Liver (tissue), 3 donors: ENCODE results near the gene FRMPD4.

ENCODE experiments used
- CTCF ChIP-seq: fragments of 150-350 bp; IDR thresholded peaks from 2 replicates; pipeline ENCODE4 v1.5.1; 2017; ENCODE audit warnings: improper control_type of control experiment, low read depth, low read length; ENCODE audit not compliant: missing input control
- SP1 ChIP-seq: IDR thresholded peaks from 2 replicates; pipeline ENCODE4 v1.6.1; 2018; ENCODE audit warnings: antibody characterized with exemption, mild to moderate bottlenecking
- TAF1 ChIP-seq: conservative IDR thresholded peaks from 2 replicates; pipeline ENCODE4 v1.6.1; 2016; ENCODE audit warnings: antibody characterized with exemption, mild to moderate bottlenecking
- YY1 ChIP-seq: IDR thresholded peaks from 2 replicates; pipeline ENCODE4 v1.6.1; 2016; ENCODE audit warnings: antibody characterized with exemption, mild to moderate bottlenecking
- TF ChIP-seq, protein P1 (sequence below): IDR thresholded peaks from 2 replicates; pipeline ENCODE4 v1.6.1; 2016; ENCODE audit warnings: antibody characterized with exemption, mild to moderate bottlenecking
- donor health status: healthy.
- donor health status: healthy.

DNA sequence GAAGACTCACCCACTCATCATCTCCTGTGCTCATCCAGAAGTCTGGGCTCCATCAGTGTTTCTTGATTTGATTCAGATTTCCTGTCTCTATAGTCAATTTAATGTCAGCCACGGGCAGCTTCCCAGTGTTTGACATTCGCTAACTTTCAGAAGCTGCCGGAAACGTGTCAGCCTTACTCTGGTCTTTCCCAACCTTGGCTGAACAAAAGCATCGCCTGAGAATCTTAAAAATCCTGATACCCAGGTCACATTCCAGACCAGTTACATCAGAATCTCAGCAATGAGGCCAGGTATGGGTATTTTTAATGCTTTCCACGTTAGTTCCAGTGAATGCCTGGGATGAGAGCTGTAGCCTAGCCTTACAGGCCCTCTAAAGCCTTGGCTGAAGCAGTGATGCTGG lies 233.8 kb downstream of the FRMPD4 start:
- TF ChIP-seq CTCF (no peak), SP1 (no peak), TAF1 (no peak), YY1 (no peak)
- TF ChIP-seq, protein P1, sequence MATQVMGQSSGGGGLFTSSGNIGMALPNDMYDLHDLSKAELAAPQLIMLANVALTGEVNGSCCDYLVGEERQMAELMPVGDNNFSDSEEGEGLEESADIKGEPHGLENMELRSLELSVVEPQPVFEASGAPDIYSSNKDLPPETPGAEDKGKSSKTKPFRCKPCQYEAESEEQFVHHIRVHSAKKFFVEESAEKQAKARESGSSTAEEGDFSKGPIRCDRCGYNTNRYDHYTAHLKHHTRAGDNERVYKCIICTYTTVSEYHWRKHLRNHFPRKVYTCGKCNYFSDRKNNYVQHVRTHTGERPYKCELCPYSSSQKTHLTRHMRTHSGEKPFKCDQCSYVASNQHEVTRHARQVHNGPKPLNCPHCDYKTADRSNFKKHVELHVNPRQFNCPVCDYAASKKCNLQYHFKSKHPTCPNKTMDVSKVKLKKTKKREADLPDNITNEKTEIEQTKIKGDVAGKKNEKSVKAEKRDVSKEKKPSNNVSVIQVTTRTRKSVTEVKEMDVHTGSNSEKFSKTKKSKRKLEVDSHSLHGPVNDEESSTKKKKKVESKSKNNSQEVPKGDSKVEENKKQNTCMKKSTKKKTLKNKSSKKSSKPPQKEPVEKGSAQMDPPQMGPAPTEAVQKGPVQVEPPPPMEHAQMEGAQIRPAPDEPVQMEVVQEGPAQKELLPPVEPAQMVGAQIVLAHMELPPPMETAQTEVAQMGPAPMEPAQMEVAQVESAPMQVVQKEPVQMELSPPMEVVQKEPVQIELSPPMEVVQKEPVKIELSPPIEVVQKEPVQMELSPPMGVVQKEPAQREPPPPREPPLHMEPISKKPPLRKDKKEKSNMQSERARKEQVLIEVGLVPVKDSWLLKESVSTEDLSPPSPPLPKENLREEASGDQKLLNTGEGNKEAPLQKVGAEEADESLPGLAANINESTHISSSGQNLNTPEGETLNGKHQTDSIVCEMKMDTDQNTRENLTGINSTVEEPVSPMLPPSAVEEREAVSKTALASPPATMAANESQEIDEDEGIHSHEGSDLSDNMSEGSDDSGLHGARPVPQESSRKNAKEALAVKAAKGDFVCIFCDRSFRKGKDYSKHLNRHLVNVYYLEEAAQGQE: no peak
